ENCODE results near the gene ARHGAP5. TPM values are rescaled to one million over a fixed set of nuclear protein-coding genes. Genes with fewer than 3 reads are reported as not detected.

The ARHGAP5 gene
- total and polyA plus RNA-seq, 2 donors (not counting 3 experiments of a cell fraction or from before 2014, with no cell fraction given) = 4.3 to 36.2 TPM

DNA sequence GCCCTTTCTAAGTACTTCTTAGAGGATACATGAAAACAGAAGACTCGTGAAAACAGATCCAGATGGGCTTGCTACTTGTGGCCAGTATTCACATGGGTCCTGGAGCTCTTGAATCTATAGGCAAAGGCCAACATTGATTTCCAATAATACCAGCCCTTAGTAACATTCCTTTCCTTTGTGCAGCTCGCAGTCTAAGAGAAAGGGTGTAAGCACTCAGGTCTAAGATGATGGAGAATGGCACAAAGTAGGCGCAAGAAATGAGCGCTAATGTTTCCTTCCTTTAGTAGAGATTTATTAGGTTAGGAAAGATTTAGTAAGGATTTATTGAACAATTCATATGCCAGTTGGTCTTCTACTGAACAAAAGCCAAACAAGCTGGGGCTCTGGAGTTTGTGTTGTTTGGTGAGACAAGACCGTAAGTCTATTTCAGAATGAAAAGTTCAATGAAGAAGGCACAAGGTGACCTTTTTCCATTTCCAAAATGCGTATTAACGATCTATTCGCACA lies 125.4 kb downstream of the ARHGAP5 start:
- no peaks in the 10 kb centered on the region for H3K36me3 ChIP-seq (ENCODE audit: control insufficient read depth in 2 of 2, extremely low read depth in 1 of 2, insufficient read depth in 2 of 2, low read length in 2 of 2)
- no peaks in the 10 kb centered on the region for H3K79me2 ChIP-seq (ENCODE audit: control insufficient read depth, insufficient read depth, low read length)
- peak overlapping the region; percentile 23 to 92 (median 55) for H3K4me3 ChIP-seq (replicated peaks in 1 of 3; ENCODE audit: insufficient read depth in 1 of 3, low read depth in 1 of 3, low read length in 3 of 3)
- H3K4me2 ChIP-seq (ENCODE audit: insufficient read depth, low read length) = peak overlapping the region; percentile 99
- ChIA-PET POLR2A (no interaction called here), CTCF (interaction anchor here (1.2 to 1.6 kb wide), 4 partner anchors 11 to 358 kb away, joined by 3 to 7 read pairs (median 4); no protein-coding TSS in a partner anchor)
- TF ChIP-seq EZH2 (IDR thresholded peaks at IDR 0.05; ENCODE audit: borderline replicate concordance, low read depth, low read length, severe bottlenecking) = no peak
- TF ChIP-seq POLR2AphosphoS5 (IDR thresholded peaks at IDR 0.05; ENCODE audit: insufficient read depth, low read depth, low read length) = no peak
- TF ChIP-seq, protein P1, sequence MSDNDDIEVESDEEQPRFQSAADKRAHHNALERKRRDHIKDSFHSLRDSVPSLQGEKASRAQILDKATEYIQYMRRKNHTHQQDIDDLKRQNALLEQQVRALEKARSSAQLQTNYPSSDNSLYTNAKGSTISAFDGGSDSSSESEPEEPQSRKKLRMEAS (IDR thresholded peaks at IDR 0.05; ENCODE audit: insufficient read depth, insufficient read length) = no peak
- H3K9me3 ChIP-seq (replicated peaks; ENCODE audit: control insufficient read depth, insufficient read depth, low read length) = no peaks in the 10 kb centered on the region
- H4K20me1 ChIP-seq (replicated peaks; ENCODE audit: control insufficient read depth, extremely low read depth, insufficient read depth, low read length) = no peaks in the 10 kb centered on the region
- DNase-seq (ENCODE audit: low read depth, low spot score) (peak; percentile 55), FAIRE-seq (no peak)
- dilution Hi-C loops (cut with MboI; ENCODE audit: extremely low pct_ligation_motif_present, low sequenced_read_pairs) = no loop called here
- BruUV-seq (replicated peaks) = no TSS peak
- no peaks in the 10 kb centered on the region for H3K9me1 ChIP-seq (replicated peaks; ENCODE audit: control insufficient read depth, extremely low read depth, insufficient read depth, low read length)
- no peak overlapping the region for H3K27ac ChIP-seq (ENCODE audit: insufficient read depth, low read depth, low read length)
- H3K9ac ChIP-seq (replicated peaks; ENCODE audit: extremely low read depth, insufficient read depth, low read length) = no peak overlapping the region
- H2AFZ ChIP-seq (ENCODE audit: low read depth, low read length) = peak overlapping the region; percentile 43
- intact Hi-C loops (cut with micrococcal nuclease) = loop anchor here (2.0 to 5.0 kb wide), 5 partner anchors 216 to 745 kb away; partner anchors contain the start of gene DTD2
- H3K27me3 ChIP-seq (ENCODE audit: control insufficient read depth in 2 of 2, insufficient read depth in 2 of 2, low read length in 2 of 2) = peaks cover 6 to 15% of the 10 kb centered on the region in 2 experiments
- H3K4me1 ChIP-seq (ENCODE audit: control insufficient read depth, extremely low read depth, insufficient read depth, low read length) = peaks cover 16% of the 10 kb centered on the region

DNA sequence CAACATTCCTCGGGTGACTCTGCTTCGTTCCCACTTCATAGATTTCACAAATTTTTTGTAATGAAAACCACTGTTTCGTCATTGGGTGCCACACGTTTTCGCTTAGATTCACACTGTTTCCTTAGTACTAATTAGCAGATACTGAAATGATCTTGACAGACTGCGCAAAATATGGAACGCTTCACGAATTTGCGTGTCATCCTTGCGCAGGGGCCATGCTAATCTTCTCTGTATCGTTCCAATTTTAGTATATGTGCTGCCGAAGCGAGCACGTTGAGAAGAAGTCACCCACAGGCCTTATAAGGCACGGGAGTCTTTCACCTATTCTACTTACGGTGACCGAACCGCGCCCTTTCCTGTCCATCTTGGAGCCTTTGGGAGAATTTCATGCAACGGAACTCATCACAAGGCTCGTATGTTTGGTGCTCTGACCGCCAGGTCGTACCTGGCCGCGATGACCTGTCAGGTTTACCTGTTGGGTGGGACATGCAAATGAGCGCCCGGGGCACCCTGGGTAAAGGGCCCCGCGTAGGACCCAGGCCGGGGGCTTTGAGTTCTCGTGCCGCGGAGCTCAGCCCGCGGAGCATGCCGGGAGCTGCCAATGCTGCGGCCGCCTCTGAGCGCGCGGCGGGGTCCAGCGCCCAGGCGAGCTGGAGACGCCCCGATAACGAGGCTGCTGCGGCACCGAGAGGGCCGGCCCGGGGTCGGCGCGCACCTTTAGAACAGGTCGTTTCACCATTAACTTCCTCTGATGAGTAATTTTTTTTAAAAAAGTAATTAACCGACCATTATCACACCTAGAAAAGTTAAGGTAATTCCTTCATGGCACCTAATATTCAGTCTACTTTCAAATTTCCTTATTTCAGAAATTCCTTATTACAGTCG lies 126.1 kb downstream of the ARHGAP5 start, which contains the start of gene RNU6-8:
Gene RNU6-8 (minus strand): TSS at position 272 of the 885 bp plus-strand sequence.
- peak within 1 kb of the TSS; percentile 87 for H3K9ac ChIP-seq (replicated peaks; ENCODE audit: extremely low read depth, insufficient read depth, low read length)
- POLR2A ChIA-PET = no interaction called here
- intact Hi-C loops (cut with micrococcal nuclease) (loop anchor here (1.0 to 5.0 kb wide), 7 partner anchors 127 to 783 kb away; partner anchors contain the start of genes DTD2 and HEATR5A), dilution Hi-C loops (cut with MboI; ENCODE audit: extremely low pct_ligation_motif_present, low sequenced_read_pairs) (no loop called here)
- BruUV-seq (replicated peaks) = no TSS peak
- peaks cover 16% of the 10 kb centered on the region for H3K4me1 ChIP-seq (ENCODE audit: control insufficient read depth, extremely low read depth, insufficient read depth, low read length)
- H3K4me3 ChIP-seq (replicated peaks in 1 of 3; ENCODE audit: insufficient read depth in 1 of 3, low read depth in 1 of 3, low read length in 3 of 3) = peak within 1 kb of the TSS; percentile 55 to 92 (median 78)
- H3K27me3 ChIP-seq (ENCODE audit: control insufficient read depth in 2 of 2, insufficient read depth in 2 of 2, low read length in 2 of 2) = peaks cover 6 to 17% of the 10 kb centered on the region in 2 experiments
- peak; percentile 88 for DNase-seq (ENCODE audit: low read depth, low spot score)
- TF ChIP-seq GATA2 (IDR thresholded peaks at IDR 0.05; ENCODE audit: insufficient read depth, insufficient read length, low read depth, low read length) (no peak), JUN (IDR thresholded peaks at IDR 0.05; ENCODE audit: borderline replicate concordance, insufficient read depth, insufficient read length, low read depth) (no peak), FOS (IDR thresholded peaks at IDR 0.05; ENCODE audit: borderline replicate concordance, insufficient read depth, low read length) (no peak), POLR2AphosphoS5 (IDR thresholded peaks at IDR 0.05; ENCODE audit: insufficient read depth, low read depth, low read length) (no peak), MYC (IDR thresholded peaks at IDR 0.05; ENCODE audit: low read depth, low read length) (no peak), POLR2A (IDR thresholded peaks at IDR 0.05; ENCODE audit: low read depth, low read length) (peak; percentile 46)
- TF ChIP-seq, protein P1 (IDR thresholded peaks at IDR 0.05; ENCODE audit: insufficient read depth, insufficient read length) = no peak
- peak within 1 kb of the TSS; percentile 99 for H3K4me2 ChIP-seq (ENCODE audit: insufficient read depth, low read length)
- no peaks in the 10 kb centered on the region for H4K20me1 ChIP-seq (replicated peaks; ENCODE audit: control insufficient read depth, extremely low read depth, insufficient read depth, low read length)
- CTCF ChIA-PET = interaction anchor here (0.6 to 1.6 kb wide), 6 partner anchors 10 to 357 kb away, joined by 3 to 7 read pairs (median 4); partner anchors contain the start of gene ARHGAP5
- peak within 1 kb of the TSS; percentile 88 for H3K27ac ChIP-seq (ENCODE audit: insufficient read depth, low read depth, low read length)
- FAIRE-seq = peak; percentile 66
- no peaks in the 10 kb centered on the region for H3K79me2 ChIP-seq (ENCODE audit: control insufficient read depth, insufficient read depth, low read length)
- no peaks in the 10 kb centered on the region for H3K9me3 ChIP-seq (replicated peaks; ENCODE audit: control insufficient read depth, insufficient read depth, low read length)
- H3K9me1 ChIP-seq (replicated peaks; ENCODE audit: control insufficient read depth, extremely low read depth, insufficient read depth, low read length) = no peaks in the 10 kb centered on the region
- no peaks in the 10 kb centered on the region for H3K36me3 ChIP-seq (ENCODE audit: control insufficient read depth in 2 of 2, extremely low read depth in 1 of 2, insufficient read depth in 2 of 2, low read length in 2 of 2)
- peak within 1 kb of the TSS; percentile 98 for H2AFZ ChIP-seq (ENCODE audit: low read depth, low read length)
